ENCODE data around the gene GPS1.

The GPS1 gene

DNA sequence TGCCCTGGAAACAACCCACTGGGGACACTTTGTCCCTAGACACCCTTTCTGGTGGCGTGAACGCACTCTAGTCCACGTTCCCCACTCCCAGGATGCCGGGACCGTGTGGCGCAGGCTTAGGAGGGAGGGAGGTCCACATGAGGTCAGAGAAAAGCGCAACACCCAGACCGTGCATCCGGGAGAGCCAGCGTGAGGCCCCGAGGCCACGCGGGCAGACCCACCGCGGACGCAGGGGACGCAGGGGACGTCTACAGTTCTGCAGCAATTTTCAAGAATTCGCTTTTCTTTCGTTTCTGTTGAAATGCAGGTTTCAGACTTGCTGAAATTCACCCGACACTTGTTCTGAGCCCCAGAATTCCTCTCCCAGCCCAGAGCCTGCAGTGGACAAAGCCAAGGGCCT is 4.8 kb upstream of the GPS1 start:
- TF ChIP-seq EZH2phosphoT487 (conservative IDR thresholded peaks at IDR 0.05; ENCODE audit: low read length) (no peak), CTCF (IDR thresholded peaks at IDR 0.05; ENCODE audit: insufficient read depth, low read length, poor library complexity, severe bottlenecking) (no peak)
- H4K20me1 ChIP-seq (ENCODE audit: low read depth, low read length) = no peaks in the 10 kb centered on the region
- H3K9me3 ChIP-seq (ENCODE audit: insufficient read depth, low read length) = no peaks in the 10 kb centered on the region
- H3K36me3 ChIP-seq (ENCODE audit: low read length) = no peaks in the 10 kb centered on the region
- no peak overlapping the region for H3K4me2 ChIP-seq (ENCODE audit: low read depth, low read length, poor library complexity, severe bottlenecking)
- no peaks in the 10 kb centered on the region for H3F3A ChIP-seq (ENCODE audit: insufficient read depth)
- no peak overlapping the region for H3K27ac ChIP-seq (ENCODE audit: low read depth, low read length)
- H3K9me2 ChIP-seq (replicated peaks; ENCODE audit: insufficient read depth, low read length) = no peaks in the 10 kb centered on the region
- H3K79me2 ChIP-seq (ENCODE audit: insufficient read depth, low read length) = no peaks in the 10 kb centered on the region
- H2AFZ ChIP-seq (ENCODE audit: low read depth, low read length, severe bottlenecking) = no peak overlapping the region
- H3K9ac ChIP-seq (ENCODE audit: low read length) = no peak overlapping the region
- no peak overlapping the region for H3K4me3 ChIP-seq (ENCODE audit: insufficient read depth, low read length, poor library complexity, severe bottlenecking)
- no peaks in the 10 kb centered on the region for H3K27me3 ChIP-seq (ENCODE audit: low read length)

DNA sequence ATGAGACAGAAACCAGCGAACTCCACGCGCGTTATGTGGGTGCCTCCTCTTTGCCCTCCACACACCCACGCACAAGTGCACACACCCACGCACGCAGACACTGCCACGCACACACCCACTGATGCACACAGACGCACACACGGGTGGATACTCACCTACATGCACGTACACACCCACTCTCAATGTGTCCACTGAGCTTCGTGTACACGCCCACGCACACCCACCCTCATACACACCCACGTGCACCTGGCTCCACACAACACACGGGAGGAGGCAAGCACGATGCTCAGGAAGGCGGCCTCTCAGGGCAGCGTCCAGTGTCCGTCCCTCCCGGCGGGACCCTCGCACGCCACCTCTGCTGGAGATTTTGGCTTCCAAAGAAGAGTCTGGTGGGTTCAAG is 4.3 kb upstream of the GPS1 start:
- no peak overlapping the region for H3K4me3 ChIP-seq (ENCODE audit: insufficient read depth, low read length, poor library complexity, severe bottlenecking)
- H3K4me2 ChIP-seq (ENCODE audit: low read depth, low read length, poor library complexity, severe bottlenecking) = no peak overlapping the region
- peaks cover 4% of the 10 kb centered on the region for H3K79me2 ChIP-seq (ENCODE audit: insufficient read depth, low read length)
- H3K9me3 ChIP-seq (ENCODE audit: insufficient read depth, low read length) = no peaks in the 10 kb centered on the region
- H2AFZ ChIP-seq (ENCODE audit: low read depth, low read length, severe bottlenecking) = no peak overlapping the region
- no peaks in the 10 kb centered on the region for H3K36me3 ChIP-seq (ENCODE audit: low read length)
- no peaks in the 10 kb centered on the region for H4K20me1 ChIP-seq (ENCODE audit: low read depth, low read length)
- no peaks in the 10 kb centered on the region for H3K9me2 ChIP-seq (replicated peaks; ENCODE audit: insufficient read depth, low read length)
- TF ChIP-seq EZH2phosphoT487 (conservative IDR thresholded peaks at IDR 0.05; ENCODE audit: low read length) (no peak), CTCF (IDR thresholded peaks at IDR 0.05; ENCODE audit: insufficient read depth, low read length, poor library complexity, severe bottlenecking) (no peak)
- no peak overlapping the region for H3K27ac ChIP-seq (ENCODE audit: low read depth, low read length)
- no peaks in the 10 kb centered on the region for H3K27me3 ChIP-seq (ENCODE audit: low read length)
- no peaks in the 10 kb centered on the region for H3F3A ChIP-seq (ENCODE audit: insufficient read depth)
- no peak overlapping the region for H3K9ac ChIP-seq (ENCODE audit: low read length)

DNA sequence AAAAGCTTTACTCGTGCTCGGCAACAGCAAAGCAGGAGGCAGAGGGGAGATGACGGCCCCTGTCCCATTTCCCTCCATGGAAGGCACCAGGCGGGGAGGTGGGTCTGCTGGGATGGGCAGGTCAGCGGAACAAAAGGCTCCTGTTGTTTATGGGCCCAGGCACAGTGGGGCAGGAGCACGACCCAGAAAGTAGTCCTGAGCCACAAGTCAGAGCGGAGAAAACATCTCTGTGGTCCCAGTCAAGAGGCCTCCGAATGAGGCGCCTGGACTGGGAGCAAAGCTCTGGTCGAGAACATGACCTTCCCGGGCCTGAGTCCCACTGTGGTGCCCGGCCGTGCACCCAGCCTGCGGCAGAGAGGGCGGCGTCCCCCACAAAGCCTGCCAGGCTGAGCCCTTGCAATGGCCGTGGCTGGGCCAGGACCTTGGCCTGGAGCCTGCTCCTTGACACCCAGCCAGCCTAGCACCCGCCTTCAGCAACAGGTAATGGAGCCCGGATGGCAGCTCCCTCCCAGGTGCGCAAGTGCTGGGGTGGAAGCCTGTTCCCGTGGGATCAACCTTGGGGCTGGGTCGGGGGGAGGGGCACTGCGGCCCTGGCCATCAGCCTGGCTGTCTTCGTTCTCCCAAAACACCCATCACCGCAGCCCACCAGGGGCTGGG is 3.7 kb upstream of the GPS1 start:
- H3K9ac ChIP-seq (ENCODE audit: low read length) = no peak overlapping the region
- no peaks in the 10 kb centered on the region for H3K36me3 ChIP-seq (ENCODE audit: low read length)
- H3K27me3 ChIP-seq (ENCODE audit: low read length) = no peaks in the 10 kb centered on the region
- H4K20me1 ChIP-seq (ENCODE audit: low read depth, low read length) = no peaks in the 10 kb centered on the region
- no peaks in the 10 kb centered on the region for H3F3A ChIP-seq (ENCODE audit: insufficient read depth)
- H3K4me2 ChIP-seq (ENCODE audit: low read depth, low read length, poor library complexity, severe bottlenecking) = no peak overlapping the region
- H3K9me2 ChIP-seq (replicated peaks; ENCODE audit: insufficient read depth, low read length) = no peaks in the 10 kb centered on the region
- no peak overlapping the region for H3K27ac ChIP-seq (ENCODE audit: low read depth, low read length)
- H3K79me2 ChIP-seq (ENCODE audit: insufficient read depth, low read length) = peaks cover 10% of the 10 kb centered on the region
- no peaks in the 10 kb centered on the region for H3K9me3 ChIP-seq (ENCODE audit: insufficient read depth, low read length)
- TF ChIP-seq EZH2phosphoT487 (conservative IDR thresholded peaks at IDR 0.05; ENCODE audit: low read length) (no peak), CTCF (IDR thresholded peaks at IDR 0.05; ENCODE audit: insufficient read depth, low read length, poor library complexity, severe bottlenecking) (no peak)
- no peak overlapping the region for H3K4me3 ChIP-seq (ENCODE audit: insufficient read depth, low read length, poor library complexity, severe bottlenecking)
- H2AFZ ChIP-seq (ENCODE audit: low read depth, low read length, severe bottlenecking) = no peak overlapping the region
